HG03521 (cell line): ENCODE results near the gene CMIP.
"Not testable (repeated sequence)": the region's sequence is repeated elsewhere in the genome, so short reads cannot be mapped to it uniquely, and the experiment has no call there.

Experiments
- ATAC-seq: cut with Tn5 transposase; IDR thresholded peaks from one replicate; pipeline ENCODE4 v1.9.1; 2021; ENCODE audit warnings: mild to moderate bottlenecking, moderate library complexity; ENCODE audit not compliant: unreplicated experiment

CMIP gene

DNA sequence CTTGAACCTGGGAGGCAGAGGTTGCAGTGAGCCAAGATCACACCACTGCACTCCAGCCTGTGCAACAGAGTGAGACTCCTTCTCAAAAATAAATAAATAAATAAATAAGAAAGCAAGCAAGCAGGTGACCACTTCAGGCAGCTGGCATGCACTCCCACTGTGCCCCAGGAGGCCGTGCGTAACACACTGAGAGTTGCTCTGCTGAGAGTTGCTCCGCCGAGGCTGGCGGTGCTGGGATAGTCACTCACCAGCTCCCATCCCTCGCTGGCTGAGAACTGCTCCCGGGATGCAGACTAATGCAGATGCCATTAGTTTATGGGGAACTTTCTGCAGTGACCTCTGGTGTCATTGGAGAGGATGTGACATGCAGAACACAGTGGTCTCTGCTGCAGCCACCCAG lies 228.8 kb downstream of the CMIP start:
- ATAC-seq, result no peak

DNA sequence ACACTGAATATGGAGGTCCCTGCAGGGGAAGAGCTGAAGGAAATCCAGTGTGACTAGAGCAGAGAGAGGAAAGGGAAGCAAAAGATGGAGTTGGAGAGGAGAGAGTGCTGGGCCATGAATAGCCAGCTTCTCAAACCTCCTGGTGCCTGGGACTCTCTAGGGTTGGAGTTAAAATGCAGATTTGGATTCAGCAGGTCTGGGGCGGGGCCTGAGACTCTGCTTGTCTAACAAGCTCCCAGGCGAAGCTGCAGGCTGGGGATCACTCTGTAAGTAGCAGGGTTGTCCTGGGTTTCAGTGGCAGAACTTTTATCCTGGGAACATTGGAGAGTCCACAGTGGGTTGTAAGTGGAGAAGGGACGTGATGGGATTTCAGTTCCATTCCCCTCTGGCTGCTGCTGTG lies 231.1 kb downstream of the CMIP start:
- ATAC-seq, result no peak

DNA sequence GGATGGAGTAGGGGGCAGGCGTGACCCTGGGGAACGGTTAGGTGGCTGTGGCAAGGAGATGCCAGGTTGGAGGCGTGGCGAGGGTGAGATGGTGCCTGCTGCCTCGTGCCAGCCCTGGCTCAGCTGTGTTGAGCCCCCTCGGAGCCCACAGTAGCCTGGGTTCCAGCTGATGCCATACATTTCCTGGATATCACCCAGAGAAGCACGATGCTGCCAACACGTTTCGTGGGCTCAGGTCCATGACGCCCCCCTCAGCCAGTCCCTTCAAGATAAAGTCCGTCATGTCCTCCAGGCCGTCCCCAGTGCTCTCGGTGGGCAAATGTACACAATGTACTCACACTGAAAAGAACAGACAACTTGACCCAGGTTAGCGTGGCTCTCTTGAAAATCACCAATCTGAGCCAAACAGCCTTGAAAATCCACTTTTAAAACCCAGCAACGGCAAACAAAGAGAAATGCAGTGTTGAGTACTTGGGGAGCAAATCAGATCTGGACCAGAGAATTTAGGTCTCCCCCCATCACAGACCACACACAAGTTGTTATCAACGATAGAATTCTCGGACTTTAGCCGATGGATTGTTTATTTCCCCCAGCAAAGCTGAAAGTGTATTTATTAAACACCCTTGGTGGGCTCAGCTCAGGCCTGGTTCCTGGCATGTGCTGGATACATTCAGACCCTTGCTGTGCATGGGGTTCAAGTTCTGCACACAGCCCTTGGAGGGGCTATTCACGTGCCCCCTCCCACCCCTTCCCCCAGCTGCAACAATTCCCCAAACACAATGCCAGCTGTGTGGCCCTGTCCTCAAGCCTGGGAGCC lies 231.7 kb downstream of the CMIP start:
- no peak for ATAC-seq

DNA sequence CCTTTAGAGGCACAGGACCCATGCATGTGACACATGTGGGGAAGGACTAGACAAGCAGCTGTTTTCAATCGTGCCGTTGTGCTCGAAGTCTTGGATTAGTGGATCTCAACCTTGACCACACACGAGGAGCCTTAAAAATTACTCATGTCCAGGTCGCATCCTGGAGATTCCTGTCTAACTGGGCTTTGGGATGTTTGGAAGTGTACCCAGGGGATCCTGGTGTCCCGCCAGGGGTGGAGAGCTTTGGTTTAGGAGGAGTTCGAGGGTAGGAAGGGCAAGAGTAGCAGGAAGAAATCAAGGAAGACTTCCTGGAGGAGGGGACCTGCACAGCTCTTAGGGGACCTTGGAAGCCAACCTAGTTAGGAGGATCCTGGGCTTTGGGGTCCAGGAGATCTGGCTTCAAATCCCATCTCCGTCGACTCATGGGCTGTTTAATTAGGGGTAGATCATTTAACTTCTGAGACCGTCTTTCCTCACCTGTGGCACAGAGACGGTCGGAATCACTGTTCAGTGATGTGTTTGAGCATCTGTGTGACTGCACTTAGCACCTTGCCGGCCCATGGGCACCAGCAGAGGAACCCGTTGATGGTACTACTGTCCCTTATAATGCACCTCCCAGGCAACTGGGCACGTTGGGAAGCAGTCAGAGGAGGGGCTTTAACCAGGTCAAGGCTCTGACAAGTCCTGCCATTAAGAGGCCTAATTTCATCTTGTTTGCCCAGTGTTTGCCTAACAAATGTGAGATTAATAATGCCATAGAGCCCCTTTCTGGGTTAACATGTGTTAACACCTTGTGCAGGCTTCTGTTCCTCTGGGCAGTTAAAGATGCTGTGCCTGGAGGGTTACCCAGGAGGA lies 232.5 kb downstream of the CMIP start:
- ATAC-seq, result no peak

DNA sequence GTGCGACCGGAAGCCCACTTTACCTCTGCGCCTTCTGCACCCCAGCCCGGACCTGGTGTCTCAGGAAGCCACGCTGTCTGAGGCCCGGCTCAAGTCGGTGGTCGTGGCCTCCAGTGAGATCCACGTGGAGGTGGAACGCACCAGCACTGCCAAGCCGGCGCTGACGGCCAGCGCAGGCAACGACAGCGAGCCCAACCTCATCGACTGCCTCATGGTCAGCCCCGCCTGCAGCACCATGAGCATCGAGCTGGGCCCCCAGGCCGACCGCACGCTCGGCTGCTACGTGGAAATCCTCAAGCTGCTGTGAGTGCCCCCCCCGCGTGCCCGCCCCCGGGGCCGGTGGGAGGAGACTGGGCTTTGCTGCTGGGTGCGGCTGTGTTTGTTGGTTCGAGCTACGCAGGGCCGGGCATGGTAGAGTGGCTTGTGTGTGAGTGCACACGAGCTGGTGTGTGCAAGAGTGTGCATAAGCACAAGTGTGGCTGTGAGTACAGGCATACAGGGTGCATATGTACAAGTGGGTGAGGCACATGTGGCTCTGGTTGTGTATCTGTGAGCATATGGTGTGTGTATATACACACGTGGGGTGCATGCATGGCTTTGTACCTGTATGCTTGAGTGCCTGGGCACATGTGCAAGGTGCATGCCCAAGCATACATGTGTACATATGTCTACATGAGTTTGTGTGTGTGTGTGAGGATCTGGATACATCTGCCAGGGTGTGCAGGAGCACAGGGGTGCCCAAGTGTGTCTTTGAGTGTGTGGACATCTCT lies 233.9 kb downstream of the CMIP start:
- ATAC-seq, result no peak

DNA sequence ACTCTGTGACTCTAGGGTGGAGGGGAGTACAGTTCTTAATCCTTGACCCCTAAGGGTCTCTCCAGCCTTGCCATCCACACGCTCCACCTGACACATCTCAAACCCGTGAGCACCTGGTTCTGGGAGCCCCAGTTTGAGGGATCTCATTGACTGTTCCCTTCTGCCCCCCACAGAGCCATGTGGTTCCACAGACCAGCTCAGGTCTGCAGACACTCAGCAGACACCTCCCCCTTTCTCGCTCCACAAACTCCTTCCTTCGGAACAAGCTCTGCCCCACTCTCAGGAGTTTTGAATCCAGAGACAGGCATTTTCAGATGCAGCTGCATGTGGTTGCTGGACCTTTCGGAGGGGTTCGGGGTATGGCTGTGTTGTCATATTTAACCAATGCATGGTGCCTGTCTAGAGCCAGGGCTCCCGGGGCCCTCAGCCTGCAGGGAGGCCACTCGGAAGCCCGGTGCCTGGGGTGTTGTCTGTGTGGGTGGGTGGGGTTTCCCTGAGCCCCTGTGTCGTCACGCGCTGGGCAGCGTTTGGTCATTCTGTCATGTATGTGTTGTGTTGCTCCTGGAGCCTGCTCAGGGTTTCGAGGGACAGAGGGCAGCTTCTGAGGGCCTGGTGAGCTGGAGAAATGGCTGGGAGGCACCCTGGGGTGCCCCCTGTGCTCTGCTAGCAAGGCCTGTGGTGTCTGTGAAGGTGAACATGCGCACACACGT lies 235.3 kb downstream of the CMIP start:
- no peak for ATAC-seq

DNA sequence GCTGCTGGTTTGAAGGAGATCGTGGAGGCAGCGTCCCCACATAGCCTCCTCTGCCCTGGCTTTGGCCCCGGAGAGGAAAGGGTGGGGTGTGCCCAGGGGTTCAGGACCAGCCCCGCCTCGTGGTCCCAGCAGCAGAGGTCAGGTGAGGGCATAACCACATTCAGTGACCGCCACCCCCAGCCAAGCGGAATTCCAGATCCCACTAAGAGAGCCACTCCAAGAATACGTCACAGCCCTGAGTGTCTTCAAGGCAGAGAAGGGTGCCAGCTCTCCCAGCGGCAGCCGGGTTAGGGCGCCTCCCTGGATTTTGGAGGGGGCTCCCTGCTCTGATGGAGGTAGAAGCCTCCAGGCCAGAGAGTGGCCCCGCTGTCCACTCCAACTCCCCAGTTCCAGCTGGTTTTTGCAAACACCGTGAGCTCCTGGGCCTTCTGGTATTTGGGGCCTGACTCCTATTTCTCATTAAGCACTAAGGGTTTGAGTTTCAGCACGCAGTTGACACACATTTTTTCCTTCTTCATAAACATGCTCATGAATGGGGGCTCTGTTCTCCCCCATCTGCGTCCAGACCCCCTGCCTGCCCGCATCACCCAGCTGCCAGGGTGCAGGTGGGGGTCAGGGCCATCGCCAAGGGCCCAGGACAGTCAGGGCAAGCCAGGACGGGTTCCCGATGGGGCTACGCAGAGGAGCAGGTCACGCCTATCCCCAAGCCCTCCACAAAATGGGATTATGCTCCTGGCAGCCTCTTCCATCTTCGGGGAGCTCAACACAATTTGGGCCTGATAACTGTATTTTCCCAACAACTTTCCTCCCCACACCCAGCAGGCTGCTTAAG lies 236.1 kb downstream of the CMIP start:
- ATAC-seq, result no peak

DNA sequence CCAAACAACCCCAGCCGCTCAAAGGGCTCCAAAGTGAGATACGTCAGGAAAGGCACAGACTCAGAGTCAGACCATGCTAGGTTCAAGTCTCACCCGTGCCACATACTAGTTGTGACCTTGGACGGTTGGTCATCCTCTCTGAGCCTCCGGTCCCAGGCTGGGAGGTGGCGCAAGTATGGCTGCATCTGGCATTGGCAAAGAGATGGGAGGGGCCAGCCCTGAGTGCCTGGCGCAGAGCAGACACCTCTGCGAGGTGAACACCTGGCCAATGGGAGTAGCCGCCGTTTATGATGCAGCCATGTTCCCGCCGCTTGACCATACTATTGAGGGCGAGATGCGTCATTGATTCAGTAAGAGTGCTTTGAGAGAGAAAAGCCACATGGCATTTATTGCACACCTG lies 236.7 kb downstream of the CMIP start:
- ATAC-seq, result no peak

DNA sequence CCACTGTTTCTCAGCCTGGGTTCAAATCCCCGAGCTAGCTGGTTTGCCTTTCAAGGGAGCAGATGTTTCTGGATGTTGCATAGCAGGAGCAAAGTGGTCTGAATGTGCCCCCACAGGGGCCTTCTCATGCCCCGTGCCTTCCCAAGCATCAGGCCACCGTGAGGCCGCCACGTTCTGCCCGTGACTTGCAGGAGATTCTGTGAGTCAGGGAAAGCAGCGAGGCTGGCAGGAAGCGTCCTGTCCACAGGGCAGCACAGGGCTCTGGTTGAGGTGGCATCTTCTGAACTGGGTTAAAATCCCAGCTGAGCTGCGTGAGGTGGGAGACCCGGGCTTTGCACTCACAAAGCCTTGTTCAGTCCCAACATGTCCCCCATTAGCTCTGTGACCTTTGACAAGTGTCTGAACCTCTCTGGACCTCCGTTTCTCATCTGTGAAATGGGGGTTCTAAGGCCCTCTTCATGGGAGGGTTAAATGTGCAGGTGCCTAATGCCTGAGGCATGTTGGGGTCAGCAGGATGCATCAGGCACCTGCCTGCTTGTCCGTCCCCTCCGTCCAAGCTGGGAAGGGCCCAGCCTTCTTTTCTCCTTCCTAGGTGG lies 239.7 kb downstream of the CMIP start:
- no peak for ATAC-seq

DNA sequence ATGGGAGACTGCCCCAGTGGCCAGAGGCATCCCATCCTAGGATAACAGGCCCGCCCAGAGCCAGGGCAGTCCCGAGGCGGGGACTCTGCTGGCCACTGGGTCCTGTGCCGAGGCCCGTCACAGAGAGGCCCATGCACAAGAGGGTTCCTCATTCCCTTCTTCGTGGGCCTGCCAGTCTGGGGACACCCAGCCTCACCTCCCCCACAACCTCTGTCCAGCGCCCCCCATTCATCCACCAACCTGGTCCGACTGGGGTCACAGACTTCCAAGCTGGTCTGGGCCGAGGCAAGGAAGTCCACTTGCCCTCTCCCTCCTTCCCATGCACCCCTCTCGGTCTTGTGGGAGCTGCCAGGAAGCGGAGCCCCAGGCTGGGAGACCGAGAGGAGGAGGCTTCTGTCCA lies 240.3 kb downstream of the CMIP start:
- ATAC-seq, result no peak

DNA sequence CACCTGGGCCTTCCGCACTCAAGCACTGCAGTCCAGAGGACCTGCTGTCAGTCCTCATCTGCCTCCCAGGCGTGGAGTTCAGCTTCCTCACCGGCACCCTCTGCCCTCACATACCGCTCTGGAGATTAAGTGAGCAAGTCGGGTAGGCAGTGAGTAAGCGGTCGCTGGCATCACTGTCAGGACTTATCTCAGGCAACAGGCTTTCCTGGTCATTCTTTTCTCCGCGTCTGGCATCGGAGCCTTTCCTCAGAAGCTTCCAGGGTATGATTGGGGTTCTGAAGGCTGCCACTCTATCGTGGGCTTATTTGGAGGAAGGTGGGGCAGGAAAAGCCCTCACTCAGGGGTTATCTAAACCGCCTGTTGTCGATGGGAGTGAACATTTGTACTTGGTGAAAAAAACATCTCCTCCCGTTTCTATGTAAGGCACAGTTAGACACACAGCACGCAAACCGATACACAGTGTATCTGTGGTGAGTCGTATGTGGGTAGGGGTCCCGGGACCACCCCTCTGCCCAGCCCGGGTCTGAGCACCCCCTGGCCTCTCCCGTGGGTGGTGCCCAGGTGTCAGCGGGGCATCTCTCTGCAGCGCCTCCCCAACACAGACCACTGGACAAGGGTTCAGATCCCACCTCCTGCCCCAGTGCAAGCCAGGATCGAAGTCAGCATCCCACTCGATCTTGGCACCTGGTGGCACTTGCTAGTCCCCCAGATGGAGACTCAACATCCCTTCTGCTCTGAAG lies 242.0 kb downstream of the CMIP start:
- ATAC-seq, result no peak

DNA sequence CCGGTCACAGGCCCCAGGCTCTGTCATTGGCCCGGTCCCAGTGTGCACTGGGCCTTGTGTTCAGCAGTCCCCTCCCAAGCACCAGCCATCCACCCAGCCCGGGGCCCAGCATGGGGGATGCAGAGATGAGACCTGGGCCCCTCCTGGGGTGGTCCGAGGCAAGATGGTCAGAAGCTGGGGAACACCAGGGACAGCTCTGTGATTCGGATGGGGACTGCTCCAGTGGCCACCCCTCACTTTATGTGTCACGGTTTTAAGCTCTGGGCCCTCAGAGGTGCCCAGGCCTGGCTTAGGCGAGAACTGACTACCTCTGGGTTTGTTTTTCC lies 242.5 kb downstream of the CMIP start:
- no peak for ATAC-seq

DNA sequence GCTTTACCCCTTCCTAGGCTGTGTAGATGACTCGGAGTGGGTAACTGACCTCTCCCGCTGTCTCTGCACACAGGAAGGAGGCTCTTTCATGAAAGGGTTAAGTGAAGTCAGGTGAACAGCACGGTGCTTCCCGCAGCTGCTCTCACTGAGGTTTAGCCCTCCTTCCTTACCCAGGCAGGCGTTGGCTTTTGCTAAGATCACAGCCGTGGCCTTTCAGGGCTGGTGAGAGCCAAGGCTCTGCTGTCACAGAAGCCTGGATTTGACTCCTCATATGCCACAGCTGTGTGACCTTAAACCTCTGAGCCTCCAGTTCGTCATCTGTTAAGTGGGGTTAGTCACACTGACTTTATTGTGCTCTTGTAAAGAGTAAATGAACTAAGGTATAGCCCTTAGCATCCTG lies 243.6 kb downstream of the CMIP start:
- ATAC-seq, result no peak

DNA sequence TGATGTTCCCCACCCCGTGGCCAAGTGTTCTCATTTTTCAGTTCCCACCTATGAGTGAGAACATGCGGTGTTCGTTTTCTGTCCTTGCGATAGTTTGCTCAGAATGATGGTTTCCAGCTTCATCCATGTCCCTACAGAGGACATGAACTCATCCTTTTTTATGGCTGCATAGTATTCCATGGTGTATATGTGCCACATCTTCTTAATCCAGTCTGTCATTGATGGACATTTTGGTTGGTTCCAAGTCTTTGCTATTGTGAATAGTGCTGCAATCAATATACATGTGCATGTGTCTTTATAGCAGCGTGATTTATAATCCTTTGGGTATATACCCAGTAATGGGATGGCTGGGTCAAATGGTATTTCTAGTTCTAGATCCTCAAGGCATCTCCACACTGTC lies 244.2 kb downstream of the CMIP start:
- ATAC-seq, result not testable (repeated sequence)

DNA sequence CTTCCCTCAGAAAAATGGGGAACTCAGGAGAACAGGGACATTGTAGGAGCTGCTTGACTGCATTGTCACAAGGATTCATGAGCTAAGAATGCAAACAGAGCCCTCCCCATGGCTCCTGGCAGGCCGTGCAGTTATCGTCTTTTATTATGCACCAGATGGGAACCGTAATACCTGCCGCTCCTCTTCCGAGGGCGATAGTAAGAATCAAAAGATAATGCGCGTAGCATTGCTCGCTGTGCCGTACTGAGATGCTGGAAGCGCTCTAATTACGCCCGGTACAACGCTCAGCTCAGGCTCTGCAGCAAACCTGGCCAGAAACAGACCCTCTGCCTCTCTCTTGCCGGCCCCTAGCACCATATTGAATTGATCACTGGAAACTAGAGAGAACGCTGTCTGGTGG lies 247.4 kb downstream of the CMIP start:
- no peak for ATAC-seq

DNA sequence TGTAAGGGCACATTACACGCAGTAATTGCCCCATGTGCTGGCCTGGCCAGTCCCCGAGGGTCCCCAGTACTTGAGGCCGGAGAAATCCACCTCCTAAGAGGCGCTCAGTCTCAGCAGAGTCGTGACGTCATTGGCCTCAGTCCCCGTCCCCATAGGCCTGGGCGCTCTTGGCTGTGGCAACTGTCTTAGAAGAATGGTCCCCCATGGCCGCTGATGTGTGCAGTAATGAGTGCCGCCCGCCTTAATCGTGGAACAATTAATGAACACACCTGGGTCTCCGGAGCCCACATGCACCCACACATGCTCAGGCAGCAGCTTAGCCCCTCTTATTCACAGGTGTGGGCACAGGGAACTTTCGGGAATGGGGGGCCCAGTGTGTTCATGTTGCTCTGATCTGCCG lies 248.0 kb downstream of the CMIP start:
- no peak for ATAC-seq

DNA sequence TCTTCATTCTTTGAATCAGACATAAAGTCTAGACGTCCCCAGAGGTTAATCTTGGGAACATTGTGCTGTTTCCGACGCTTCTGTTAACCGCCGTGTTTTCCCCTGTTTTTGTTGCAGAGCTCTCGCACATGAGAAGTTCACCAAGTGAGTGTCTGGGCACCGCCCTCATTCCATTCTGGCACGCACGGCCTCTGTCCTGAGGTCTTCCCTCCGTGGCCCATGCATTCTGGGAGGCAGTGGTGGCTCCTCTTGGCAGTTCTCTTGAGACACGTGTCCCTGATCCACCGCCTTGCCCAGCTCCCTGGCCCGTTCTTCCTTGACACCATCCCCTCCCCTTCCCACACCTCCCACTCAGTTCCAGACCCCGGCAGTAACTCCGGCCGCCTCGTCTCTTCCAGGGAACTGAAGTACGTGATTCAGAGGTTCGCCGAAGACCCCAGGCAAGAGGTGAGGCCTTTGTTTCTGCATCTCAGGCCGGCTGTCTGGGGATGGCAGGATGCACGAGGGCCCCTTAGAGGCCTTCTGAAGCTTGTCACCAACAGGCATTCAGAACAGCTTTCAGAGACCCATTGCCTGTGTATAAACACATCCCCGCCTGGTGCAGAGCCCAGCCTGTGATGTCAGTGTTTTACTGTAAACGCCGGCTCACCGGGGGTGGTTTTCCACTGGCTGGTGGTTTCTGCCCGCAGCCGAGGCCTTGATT lies 248.6 kb downstream of the CMIP start:
- no peak for ATAC-seq

DNA sequence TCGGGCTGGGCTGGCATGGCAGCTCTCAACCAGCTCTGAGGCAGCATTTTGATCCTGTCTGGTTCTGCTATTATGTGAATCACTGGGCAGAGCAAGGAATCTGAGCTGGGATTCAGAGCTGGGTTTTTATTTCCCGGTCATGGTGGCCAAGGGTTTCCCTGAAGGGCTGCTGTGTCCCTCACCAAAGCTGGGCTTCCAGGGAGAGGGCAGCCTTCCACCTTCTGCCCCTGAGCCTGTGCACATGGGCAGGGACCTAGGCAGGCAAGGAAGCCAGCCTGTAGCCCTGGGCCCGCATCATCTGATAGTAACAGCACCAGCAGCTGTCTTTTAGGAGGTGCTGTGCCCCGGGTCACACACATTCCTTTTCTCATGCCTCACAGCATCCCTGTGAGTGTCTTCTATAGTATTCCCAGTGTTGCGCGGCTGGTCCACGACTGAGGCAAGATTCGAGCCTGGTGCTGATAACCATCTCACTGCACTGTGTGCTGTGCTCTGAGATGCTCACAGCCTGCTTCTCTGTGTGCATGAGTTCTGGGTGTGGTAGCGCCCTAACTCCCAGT lies 249.2 kb downstream of the CMIP start:
- no peak for ATAC-seq
